Duodenal mucosa (tissue), 2 donors: ENCODE results near the gene WWOX.

Source experiments
- H3K27ac ChIP-seq: one replicate; pipeline ENCODE4 v1.7.0; 2013; ENCODE audit warnings: low read depth, low read length
- H3K27me3 ChIP-seq, 2 donors: one replicate each; pipeline ENCODE4 v1.7.0; 2013; ENCODE audit warnings: low read length in 2 of 2, control low read depth in 1 of 2; ENCODE audit not compliant: insufficient read depth in 2 of 2, control insufficient read depth in 1 of 2
- H3K36me3 ChIP-seq, 2 donors: one replicate each; pipeline ENCODE4 v1.7.0; 2013; ENCODE audit warnings: low read length in 2 of 2, control low read depth in 1 of 2; ENCODE audit not compliant: insufficient read depth in 2 of 2, control insufficient read depth in 1 of 2
- H3K4me1 ChIP-seq, 2 donors: one replicate each; pipeline ENCODE4 v1.7.0; 2013; ENCODE audit warnings: low read length in 2 of 2, control low read depth in 1 of 2; ENCODE audit not compliant: insufficient read depth in 2 of 2, control insufficient read depth in 1 of 2
- H3K4me3 ChIP-seq, 2 donors: one replicate each; pipeline ENCODE4 v1.7.0; 2013; ENCODE audit warnings: low read length in 2 of 2, low read depth in 1 of 2
- H3K9ac ChIP-seq, 2 donors: one replicate each; pipeline ENCODE4 v1.7.0; 2013; ENCODE audit warnings: low read length in 2 of 2, low read depth in 1 of 2
- H3K9me3 ChIP-seq, 2 donors: one replicate each; pipeline ENCODE4 v1.7.0; 2013; ENCODE audit warnings: low read length in 2 of 2, control low read depth in 1 of 2; ENCODE audit not compliant: control insufficient read depth in 1 of 2

Gene WWOX

DNA sequence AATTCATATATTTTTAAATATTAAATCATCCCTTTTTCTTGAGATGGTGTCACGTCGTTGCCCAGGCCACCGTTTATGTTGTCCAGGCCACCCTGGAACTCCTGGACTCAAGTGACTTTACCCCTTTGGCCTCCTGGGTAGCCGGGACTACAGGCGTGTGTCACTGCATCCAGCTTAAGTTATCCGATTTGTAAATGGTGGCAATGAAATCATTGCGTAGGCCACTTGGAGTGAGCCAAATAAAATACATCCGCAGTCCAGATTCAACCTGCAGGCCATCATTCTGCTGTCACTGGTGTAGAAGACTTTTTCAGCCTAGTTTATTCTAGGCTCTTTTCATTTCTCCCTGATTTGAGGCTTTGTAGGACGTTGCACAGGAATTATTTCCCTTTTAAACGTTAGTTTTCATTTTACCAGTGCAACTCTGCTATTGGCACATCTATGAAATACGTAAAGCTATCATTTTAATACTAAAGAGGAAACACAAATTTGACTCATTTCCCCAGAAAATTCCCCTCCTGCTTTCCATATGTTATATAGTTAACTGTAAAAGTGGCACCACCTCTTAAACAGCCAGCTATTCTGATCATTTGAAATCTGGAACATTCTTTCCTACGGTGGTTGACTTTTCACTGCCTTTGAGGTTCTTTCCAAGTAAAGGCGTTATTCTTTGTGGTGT is 1051.3 kb downstream of the WWOX start:
- Histone ChIP-seq H3K36me3 (no peaks in the 10 kb centered on the region), H3K4me1 (peaks cover 7 to 18% of the 10 kb centered on the region in 2 donors), H3K9me3 (no peaks in the 10 kb centered on the region), H3K27ac (no peak overlapping the region), H3K27me3 (no peaks in the 10 kb centered on the region), H3K9ac (no peak overlapping the region), H3K4me3 (no peak overlapping the region)

DNA sequence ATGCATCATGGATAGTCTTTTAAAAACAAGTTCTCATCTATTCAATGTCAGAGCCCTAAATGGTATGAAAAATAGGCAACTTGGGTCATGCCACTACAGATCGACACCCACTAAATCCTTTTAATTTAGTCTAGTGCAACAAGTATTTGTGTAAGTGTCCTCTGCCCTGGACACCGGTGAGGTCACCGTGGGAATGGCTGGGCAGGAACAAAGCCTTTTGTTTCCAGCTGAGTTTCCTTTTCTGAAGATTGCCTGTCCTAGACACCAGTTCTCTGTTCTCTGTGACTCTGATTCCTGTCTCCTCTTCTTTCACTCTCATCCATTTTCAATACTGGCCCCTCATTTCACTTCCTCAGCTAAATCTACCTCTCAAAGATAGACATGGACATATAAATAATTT is 1054.6 kb downstream of the WWOX start:
- H3K4me3 ChIP-seq: no peak overlapping the region

DNA sequence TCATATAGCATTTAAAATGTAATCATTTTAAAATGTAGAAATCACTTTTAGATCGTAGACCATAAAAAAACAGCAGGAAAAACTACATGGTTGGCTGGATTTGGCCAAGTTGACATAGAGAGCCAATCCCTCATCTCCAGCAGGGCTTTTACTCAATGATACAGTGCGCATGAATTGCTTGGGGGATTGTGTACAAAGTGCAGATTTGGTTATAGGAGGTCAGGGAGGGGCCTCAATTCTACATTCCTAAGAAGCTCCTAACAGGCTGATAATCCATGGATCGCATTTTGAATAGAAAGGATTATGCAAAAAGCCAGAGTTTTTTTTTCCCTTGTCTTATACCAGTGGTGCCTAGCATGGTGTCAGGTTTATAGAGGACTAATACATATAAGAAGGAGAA is 1056.0 kb downstream of the WWOX start:
- no peak overlapping the region for H3K9ac ChIP-seq
- no peak overlapping the region for H3K4me3 ChIP-seq
- no peaks in the 10 kb centered on the region for H3K36me3 ChIP-seq
- no peaks in the 10 kb centered on the region for H3K27me3 ChIP-seq
- no peaks in the 10 kb centered on the region for H3K9me3 ChIP-seq
- H3K4me1 ChIP-seq: peaks cover 6 to 7% of the 10 kb centered on the region in 2 donors
- no peak overlapping the region for H3K27ac ChIP-seq

More for the DNA sequence above, 1054.6 kb downstream of the WWOX start:
- no peak overlapping the region for H3K27ac ChIP-seq
- H3K9ac ChIP-seq: no peak overlapping the region
- no peaks in the 10 kb centered on the region for H3K27me3 ChIP-seq
- peaks cover 7 to 18% of the 10 kb centered on the region in 2 donors for H3K4me1 ChIP-seq
- no peaks in the 10 kb centered on the region for H3K9me3 ChIP-seq
- no peaks in the 10 kb centered on the region for H3K36me3 ChIP-seq

DNA sequence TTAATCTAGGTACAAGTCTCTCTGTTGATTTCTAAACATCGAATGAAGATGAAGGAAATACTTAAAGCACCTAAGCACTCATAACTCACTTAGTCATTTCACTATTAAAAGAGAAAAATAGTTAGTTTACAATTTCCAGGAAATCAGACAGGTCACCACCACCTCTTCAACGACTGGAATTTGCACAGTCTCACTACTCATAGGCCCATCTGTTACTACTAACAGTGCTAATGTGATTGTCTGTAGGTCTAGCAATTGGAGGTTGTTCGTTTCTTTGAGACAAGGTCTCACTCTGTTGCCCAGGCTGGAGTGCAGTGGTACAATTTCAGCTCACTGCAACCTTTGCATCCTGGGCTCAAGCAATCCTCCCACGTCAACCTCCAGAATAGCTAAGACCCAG is 1056.5 kb downstream of the WWOX start:
- no peak overlapping the region for H3K4me3 ChIP-seq
- H3K27me3 ChIP-seq: no peaks in the 10 kb centered on the region
- H3K4me1 ChIP-seq: peaks cover 2 to 3% of the 10 kb centered on the region in 2 donors
- no peak overlapping the region for H3K27ac ChIP-seq
- no peak overlapping the region for H3K9ac ChIP-seq
- H3K36me3 ChIP-seq: no peaks in the 10 kb centered on the region
- no peaks in the 10 kb centered on the region for H3K9me3 ChIP-seq

DNA sequence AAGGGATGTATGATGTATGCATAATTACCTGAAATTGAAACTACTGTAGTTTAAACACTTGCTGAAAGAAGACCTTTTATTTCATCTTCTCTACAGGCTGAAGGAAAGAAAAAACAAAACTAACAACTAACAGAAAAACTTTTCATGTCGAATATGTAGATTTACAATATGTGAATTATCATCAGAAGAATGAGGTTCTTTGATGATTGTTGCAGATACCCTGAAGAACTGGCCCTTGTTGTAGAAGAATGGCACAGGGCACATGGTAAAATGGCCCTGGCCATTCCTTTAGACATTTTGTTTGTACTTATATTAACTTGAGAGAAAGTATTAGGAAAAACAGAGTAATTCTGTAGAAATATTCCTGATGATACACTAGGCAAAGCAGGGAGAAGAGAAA is 1057.3 kb downstream of the WWOX start:
- Histone ChIP-seq H3K36me3 (no peaks in the 10 kb centered on the region), H3K4me1 (no peaks in the 10 kb centered on the region), H3K27me3 (no peaks in the 10 kb centered on the region), H3K9me3 (no peaks in the 10 kb centered on the region), H3K4me3 (no peak overlapping the region), H3K27ac (no peak overlapping the region), H3K9ac (no peak overlapping the region)

DNA sequence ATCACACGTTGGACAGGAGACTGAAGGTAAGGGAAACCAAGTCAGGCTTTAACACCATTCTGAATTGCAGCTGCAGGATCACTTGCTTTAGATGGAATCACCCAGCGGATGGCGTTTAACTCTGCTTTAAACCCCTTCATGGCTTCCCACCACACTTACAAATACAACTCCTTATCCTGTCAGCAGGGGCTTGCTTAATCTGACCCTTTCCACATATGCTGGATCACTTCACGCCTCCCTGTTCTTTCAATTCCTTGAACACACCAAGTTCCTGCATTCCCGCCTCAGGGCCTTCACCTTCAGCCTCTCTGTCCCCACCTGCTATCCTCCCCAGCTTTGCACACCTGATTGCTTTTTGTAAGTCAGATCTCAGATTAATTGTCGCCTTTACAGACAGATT is 1058.9 kb downstream of the WWOX start:
- H3K4me1 ChIP-seq: peaks cover 7 to 8% of the 10 kb centered on the region in 2 donors
- no peaks in the 10 kb centered on the region for H3K9me3 ChIP-seq
- no peaks in the 10 kb centered on the region for H3K27me3 ChIP-seq
- H3K4me3 ChIP-seq: no peak overlapping the region
- H3K27ac ChIP-seq: no peak overlapping the region
- H3K9ac ChIP-seq: no peak overlapping the region
- H3K36me3 ChIP-seq: no peaks in the 10 kb centered on the region

DNA sequence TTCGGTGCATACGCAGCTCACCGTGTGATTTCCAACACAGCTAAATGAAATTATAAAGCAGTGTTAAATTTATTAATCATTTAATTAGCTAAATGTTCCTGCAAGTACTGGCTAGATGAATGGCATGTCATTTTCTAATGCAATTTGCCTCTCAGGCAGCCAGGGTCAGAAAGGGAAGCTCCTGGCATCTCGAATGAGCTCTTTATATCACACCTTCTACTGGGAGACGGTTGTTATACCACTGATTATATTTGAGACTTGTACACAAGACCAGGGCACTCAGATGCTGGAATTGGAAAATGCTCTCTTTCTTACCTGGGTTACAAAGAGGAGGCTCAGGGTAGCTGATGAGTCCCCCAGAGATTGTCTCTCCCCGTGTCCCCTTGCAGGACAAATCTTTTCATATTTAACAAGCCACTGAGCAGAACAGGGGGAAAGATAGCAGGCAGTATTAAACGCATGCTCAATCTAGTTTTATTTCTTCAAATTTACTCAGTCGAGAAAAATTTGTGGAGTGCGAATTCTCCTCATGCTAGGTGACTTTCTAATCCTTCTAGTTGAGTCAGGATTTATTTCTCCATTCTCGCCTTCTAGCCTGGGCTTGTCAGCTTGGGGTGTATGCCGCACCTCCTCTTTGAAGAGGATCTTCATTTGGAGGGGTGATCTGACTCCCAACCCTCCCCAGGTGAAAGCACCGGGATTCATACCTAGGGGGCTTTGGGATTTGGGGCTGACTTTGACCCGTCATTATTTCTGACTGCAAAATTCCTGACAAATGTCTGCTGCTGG is 1060.0 kb downstream of the WWOX start:
- Histone ChIP-seq H3K27me3 (no peaks in the 10 kb centered on the region), H3K36me3 (no peaks in the 10 kb centered on the region), H3K9ac (no peak overlapping the region), H3K4me3 (no peak overlapping the region), H3K27ac (no peak overlapping the region), H3K4me1 (peaks cover 10 to 13% of the 10 kb centered on the region in 2 donors), H3K9me3 (no peaks in the 10 kb centered on the region)

DNA sequence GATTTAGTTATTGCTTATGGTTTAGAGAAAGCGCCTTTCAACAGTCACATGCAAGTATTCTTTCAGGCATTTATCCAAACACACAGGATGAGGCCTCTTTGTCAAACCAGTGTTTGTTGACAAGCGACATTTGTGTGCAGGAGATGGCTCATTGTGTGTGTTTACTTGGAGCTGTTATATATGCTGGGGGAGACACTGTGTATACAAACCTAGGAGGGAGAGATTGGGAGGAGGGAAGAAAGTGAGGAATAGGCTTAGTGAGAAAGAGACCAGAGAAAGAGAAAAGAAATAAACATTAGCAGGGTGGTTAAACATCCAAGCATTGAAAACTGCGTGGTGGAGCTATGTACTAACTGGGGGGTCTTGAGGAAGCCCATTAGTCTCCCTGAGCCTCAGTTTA is 1063.5 kb downstream of the WWOX start:
- H3K9me3 ChIP-seq: peaks cover 0 to 3% of the 10 kb centered on the region in 2 donors
- H3K9ac ChIP-seq: no peak overlapping the region
- no peak overlapping the region for H3K4me3 ChIP-seq

DNA sequence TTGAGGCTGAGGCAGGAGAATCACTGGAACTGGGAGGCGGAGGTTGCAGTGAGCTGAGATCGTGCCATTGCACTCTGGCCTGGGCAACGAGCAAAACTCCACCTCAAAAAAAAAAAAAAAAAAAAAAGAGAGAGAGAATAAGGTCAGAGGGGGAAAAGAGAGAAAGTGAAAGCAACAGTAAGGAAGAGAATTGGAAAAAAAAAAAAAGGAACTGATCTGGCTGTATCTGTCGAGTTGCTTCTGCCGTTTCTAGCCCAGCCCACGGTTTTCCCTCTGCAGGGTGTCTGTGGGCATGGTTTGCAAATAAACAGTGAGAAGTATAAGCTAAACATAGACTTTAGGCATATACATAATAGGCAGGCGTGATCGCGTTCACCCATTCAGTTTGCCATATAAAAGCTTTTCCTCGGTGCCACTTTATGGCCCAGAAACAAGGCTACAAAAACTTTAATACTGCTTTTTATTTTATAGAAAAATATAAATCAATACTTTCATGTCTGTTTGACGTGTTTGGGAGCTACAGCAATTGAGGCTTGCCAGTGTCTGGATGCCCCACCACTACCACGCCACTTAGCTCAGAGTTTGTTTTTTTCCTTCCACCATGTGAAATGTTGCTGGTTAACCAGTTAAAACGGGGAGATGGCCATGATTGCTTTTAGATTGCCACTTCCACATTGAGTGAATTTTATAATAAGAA is 1064.4 kb downstream of the WWOX start:
- Histone ChIP-seq H3K9me3 (peaks cover 0 to 3% of the 10 kb centered on the region in 2 donors), H3K4me1 (peaks cover 10 to 14% of the 10 kb centered on the region in 2 donors), H3K36me3 (no peaks in the 10 kb centered on the region), H3K27ac (no peak overlapping the region), H3K4me3 (peak overlapping the region; percentile 31 to 58), H3K27me3 (no peaks in the 10 kb centered on the region), H3K9ac (peak overlapping the region; percentile 5 to 20)

More for the DNA sequence above, 1063.5 kb downstream of the WWOX start:
- Histone ChIP-seq H3K27me3 (no peaks in the 10 kb centered on the region), H3K36me3 (no peaks in the 10 kb centered on the region), H3K4me1 (peaks cover 10 to 14% of the 10 kb centered on the region in 2 donors), H3K27ac (no peak overlapping the region)
